Hematopoietic multipotent progenitor cell treated with erythropoietin and hydrocortisone succinate and interleukin-3 and kit ligand, for 6 days (in vitro differentiated cells): ENCODE results near the gene SLC25A43.
"Not testable (repeated sequence)": the region's sequence is repeated elsewhere in the genome, so short reads cannot be mapped to it uniquely, and the experiment has no call there.

Experiments
- DNase-seq: peaks from one replicate; pipeline ENCODE4 v3.0.0-alpha.2; 2015

The SLC25A43 gene

GRCh38 chrX:119410027-119410819 lies 11.1 kb downstream of the SLC25A43 start:
- DNase-seq, result no peak

- no peak for DNase-seq
These were observed 11.7 kb downstream of the SLC25A43 start for GRCh38 chrX:119410854-119411253.

DNA sequence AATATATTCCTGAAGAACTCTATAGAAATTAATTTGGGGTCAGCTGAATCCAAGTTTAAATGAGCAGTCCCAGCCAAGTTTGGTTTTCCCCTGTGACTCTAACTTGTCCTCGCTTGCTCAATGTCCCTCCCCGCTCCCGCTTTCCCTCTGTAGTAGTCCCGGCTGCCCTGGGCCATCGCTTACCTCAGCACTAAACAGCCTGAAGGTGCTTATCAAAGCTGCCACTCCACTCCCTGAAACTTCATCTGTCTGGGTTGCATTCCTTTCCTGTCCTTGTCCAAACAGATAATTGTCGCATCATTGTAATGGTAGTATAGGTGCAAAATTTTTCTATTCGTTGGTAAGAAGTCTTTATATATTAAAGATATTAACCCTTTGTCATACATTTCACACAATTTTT lies 12.8 kb downstream of the SLC25A43 start:
- no peak for DNase-seq

DNA sequence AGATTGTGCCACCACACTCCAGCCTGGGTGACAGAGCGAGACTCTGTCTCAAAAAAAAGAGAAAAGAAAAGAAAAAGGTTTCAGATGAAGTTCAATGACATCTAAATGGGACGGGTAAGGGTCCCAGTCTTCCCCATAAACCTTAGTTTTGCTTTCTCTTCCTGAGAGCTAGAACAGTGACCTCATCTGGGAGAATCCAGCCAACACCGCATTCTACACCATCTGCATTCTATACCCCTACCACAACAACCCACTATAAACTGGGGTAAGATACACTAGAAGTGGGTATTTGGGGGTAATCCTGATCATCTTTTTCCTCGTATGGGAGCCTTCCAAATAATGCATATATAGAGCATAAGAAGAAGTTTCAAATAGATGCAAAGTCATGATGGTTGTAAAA lies 18.2 kb downstream of the SLC25A43 start:
- no peak for DNase-seq

GRCh38 chrX:119417842-119418241 lies 18.7 kb downstream of the SLC25A43 start:
- DNase-seq, result peak; percentile 47

DNA sequence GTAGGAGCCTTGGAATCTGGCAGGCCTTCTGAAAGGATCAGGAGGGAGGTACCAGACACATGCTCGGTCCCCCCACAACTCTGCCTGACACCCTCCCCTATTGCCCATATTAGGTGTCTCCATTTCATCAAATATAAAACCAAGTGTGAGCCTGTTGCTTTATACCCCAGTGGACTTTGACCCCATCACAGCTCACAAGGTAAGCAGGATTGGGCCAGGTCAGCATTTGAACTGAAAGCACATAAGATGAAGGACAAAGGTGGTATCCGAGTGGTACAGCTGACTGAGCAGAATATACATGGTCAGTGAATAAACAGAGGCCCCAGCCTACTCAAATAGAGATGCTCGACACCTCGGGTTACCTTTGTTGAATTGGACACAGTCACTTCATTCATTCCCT lies 20.0 kb downstream of the SLC25A43 start:
- DNase-seq, result no peak

DNA sequence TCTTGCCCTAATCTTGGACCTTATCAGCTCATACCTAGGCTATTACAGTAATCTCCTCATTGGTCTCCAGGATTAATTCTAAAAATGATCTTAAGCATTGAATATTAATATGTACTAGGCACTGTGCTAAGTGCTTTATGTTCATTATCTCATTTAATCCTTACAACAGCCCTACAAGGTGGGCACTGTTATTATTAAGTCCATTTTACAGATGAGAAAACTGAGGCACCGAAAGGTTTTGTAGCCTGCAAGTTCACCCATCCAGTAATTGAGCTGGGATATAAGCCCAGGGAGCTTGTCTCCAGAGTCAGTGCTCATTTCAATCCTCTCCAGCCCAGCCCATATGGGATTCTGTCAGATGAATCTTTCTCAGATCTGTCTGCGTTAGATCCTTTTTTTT lies 20.8 kb downstream of the SLC25A43 start:
- no peak for DNase-seq

DNA sequence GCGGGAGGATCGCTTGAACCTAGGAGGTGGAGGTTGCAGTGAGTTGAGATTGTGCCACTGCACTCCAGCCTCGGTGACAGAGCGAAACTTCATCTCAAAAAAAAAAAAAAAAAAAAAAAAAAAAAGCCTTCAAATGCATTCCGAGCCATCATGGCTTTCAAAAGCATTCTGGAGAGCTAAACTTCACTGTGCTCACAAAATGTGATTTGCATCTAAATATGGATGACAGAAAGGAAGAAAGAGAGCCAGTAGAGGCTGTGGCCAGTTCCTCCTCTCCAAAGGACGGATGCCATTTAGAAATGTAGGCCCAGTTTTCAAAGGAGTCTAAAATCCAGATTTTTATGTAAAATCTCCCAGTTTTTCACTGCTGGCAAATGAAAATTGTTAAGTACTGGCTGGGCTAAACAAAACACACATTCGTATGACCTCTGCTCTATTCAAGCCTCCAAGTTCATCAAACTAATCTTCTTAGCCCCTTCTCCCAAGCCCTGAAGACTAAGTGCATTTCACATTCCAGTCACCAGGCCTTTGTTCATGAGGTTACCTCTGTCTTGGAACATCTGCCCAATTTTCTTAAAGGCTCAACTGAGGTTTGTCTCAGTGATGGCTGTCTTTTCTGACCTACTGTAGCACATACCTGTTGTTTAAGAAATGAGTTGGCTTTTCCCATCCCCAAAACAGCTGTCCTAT lies 22.0 kb downstream of the SLC25A43 start:
- no peak for DNase-seq

GRCh38 chrX:119423631-119424030 lies 24.5 kb downstream of the SLC25A43 start:
- DNase-seq, result no peak

- DNase-seq, result no peak
These were observed 25.9 kb downstream of the SLC25A43 start for GRCh38 chrX:119424999-119425398.

DNA sequence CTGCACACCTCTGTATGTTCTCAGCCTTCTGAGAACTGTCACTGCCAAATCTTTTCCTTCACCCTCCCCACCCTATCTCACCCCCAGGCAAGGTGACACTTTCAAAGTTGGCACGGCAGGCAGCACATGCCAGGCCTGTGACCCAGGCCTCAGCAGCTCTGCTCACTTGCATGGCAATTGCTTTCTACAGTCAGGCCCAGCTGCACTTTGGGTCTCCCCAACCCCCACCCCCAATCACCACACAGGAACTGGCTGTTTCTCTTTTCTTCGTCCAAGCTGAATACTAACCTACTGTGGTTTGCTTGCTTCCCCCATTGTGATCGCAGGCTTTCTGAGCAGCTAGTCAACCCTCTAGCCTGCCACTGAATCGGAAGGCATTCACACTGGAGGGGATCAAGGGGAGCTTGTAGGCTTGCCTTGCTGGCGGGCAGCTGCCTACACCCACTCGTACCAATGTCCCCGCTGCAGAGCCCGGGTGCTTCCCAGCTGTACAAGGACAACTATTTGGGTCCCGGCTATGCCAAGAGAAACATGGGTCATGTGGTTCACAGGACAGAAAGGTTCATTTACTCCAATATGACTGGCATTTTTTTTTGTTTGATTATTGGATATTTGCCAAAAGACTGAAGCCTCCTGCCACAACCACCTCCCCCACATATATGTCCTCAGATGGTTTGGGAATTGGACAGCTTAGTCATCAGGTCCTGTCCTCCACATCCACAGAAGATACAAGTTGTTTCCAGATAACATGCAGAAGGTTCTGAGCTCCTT lies 28.1 kb downstream of the SLC25A43 start:
- DNase-seq, result peak; percentile 68

DNA sequence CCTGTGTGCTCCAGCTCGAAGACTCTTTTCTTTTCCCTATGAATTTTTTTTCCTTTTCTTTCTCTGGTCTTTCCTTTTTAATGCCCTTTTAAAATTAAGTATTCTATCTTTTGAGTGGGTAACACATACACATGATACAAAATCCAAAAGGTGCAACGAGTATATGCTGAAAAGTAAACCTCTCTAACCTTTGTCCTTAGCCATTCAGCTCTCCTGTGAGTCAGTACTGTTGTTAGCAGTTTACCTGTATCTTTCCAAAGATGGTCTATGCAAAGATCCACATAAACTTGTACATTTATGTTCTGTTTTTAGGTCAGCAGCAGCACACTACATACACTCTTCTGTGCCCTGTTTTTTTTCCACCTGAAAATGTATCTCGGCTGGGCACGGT lies 28.7 kb downstream of the SLC25A43 start:
- no peak for DNase-seq

- DNase-seq, result no peak
These were observed 30.3 kb downstream of the SLC25A43 start for GRCh38 chrX:119429471-119429870.

GRCh38 chrX:119441295-119441694 lies 42.2 kb downstream of the SLC25A43 start:
- not testable (repeated sequence) for DNase-seq

GRCh38 chrX:119442286-119442685 lies 43.1 kb downstream of the SLC25A43 start:
- DNase-seq, result no peak

- DNase-seq, result no peak
These were observed 54.1 kb downstream of the SLC25A43 start for GRCh38 chrX:119453202-119453601.

- no peak for DNase-seq
These were observed 56.1 kb downstream of the SLC25A43 start for GRCh38 chrX:119455264-119455663.

DNA sequence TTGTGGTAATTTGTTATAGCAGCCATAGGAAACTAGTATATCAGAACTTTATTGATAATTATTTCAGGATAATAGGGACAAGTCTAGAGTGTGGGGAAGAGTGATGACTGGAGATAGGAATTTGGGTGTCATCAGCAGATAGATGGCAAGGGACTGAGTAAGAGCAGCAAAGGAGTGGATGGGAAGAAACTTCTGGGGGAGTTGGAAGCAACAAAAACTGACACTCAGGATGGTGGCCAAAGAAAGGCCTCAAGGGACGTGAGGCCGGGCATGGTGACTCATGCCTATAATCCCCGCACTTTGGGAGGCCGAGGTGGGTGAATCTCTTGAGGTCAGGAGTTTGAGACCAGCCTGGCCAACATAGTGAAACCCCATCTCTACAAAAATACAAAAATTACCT lies 60.0 kb downstream of the SLC25A43 start:
- DNase-seq, result no peak

- no peak for DNase-seq
These were observed 66.4 kb downstream of the SLC25A43 start for GRCh38 chrX:119465555-119465954.

- DNase-seq, result no peak
These were observed 67.8 kb downstream of the SLC25A43 start for GRCh38 chrX:119466970-119467369.

DNA sequence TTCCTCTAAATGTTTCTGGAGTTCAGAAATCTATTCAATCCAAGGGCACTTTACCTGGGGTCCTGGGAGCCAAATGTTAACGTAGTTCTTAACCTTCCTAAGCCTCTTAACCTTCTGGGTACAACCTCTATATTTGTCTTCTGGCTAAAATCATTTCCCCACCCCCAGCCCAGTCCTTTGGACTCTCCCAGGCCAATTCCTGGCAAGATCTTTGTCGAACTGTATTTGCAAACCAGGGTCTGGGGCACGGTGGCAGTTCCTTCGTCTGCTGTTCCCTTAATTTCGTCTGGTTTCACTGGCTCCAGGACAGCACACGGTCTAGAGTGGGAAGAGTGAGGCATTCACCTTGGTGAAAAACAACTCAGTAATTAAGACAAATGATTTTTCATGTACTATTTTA lies 68.3 kb downstream of the SLC25A43 start:
- DNase-seq, result no peak

DNA sequence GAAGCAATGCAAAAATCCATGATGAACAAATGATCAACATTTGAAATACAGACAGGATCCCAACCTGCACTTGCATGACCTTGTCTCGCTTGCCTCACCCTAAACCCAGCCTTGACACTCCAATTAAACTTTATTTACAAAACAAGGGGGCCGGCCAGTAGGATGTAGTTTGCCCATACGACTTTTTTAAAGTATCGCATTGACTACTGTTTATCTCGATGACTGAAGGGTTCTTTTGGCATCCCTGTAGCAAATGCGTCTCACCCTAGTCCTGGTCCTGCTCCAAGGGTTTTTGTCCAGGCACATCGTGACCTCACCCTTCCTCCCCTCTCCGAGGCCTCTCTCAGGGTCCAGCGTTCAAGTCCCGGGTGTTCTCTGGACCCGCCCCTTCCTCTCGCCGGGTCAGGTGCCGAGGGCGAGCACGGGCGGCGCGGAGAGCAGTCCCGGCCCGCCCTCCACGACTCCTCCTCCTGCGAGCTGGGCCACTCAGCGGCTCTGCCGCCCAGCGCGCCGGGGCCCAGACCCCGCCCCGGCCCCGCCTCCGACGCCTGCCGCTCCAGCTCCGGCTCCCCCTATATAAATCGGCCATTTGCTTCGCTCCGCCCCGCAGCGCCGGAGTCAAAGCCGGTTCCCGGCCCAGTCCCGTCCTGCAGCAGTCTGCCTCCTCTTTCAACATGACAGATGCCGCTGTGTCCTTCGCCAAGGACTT lies 68.9 kb downstream of the SLC25A43 start, which contains the start of gene SLC25A5:
SLC25A5 (plus strand) TSS at position 603 of the 709 bp plus-strand sequence; CDS start at position 675, 72 bp downstream.
- peak; percentile 89 for DNase-seq
